VCaP (cell line): Measurements from ENCODE around the gene RNLS.

Experiments
- H3K27ac ChIP-seq: fragments of 450-650 bp; 2 replicates; pipeline ENCODE4 v1.5.1; 2017
- TF ChIP-seq, protein P1 (sequence below): fragments of 450-650 bp; conservative IDR thresholded peaks from 2 replicates; pipeline ENCODE4 v1.5.1; 2017; ENCODE audit warnings: mild to moderate bottlenecking, moderate library complexity

Gene RNLS

DNA sequence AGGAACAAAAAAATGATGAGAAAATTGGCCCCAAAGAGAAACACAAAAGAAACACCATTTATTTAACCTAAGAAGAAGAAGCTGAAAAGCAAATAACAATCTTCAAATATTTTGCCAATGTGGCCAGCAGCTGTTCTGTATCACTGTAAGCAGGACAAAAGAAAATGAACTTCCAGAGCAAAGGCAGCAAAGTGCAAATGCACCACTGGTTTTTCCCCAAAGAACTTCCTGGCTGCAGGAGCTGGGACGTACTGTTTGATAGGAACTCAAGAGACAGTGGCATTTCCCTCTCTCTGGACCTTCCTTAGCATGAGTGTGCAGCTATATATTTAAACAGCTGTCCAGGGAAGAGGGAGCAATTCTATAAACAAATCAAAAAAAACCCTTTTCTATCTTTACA, 60.4 kb downstream of the RNLS start:
- peak overlapping the region; percentile 49; the same call in 1 of the 2 replicates for H3K27ac ChIP-seq
- TF ChIP-seq, protein P1, sequence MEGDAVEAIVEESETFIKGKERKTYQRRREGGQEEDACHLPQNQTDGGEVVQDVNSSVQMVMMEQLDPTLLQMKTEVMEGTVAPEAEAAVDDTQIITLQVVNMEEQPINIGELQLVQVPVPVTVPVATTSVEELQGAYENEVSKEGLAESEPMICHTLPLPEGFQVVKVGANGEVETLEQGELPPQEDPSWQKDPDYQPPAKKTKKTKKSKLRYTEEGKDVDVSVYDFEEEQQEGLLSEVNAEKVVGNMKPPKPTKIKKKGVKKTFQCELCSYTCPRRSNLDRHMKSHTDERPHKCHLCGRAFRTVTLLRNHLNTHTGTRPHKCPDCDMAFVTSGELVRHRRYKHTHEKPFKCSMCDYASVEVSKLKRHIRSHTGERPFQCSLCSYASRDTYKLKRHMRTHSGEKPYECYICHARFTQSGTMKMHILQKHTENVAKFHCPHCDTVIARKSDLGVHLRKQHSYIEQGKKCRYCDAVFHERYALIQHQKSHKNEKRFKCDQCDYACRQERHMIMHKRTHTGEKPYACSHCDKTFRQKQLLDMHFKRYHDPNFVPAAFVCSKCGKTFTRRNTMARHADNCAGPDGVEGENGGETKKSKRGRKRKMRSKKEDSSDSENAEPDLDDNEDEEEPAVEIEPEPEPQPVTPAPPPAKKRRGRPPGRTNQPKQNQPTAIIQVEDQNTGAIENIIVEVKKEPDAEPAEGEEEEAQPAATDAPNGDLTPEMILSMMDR = no peak

DNA sequence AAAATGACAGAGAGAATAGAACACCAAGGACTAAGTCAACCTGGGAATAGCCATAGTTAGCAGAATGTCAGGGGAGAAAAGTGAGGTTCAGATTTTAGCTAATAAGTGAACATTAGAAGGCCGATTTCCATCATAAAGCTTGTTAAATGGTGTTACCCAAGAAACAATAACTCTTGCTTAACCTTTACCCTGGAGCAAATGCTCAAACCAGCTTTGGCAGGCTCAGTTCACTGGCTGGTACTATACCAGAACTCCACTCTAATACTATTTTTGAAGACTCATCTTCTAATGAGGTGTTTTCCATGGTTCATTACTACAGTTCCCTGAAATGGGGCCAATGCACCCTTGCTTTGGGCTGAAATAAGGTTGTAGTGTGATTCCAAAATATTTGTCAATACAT, 61.3 kb downstream of the RNLS start:
- TF ChIP-seq, protein P1 = no peak

DNA sequence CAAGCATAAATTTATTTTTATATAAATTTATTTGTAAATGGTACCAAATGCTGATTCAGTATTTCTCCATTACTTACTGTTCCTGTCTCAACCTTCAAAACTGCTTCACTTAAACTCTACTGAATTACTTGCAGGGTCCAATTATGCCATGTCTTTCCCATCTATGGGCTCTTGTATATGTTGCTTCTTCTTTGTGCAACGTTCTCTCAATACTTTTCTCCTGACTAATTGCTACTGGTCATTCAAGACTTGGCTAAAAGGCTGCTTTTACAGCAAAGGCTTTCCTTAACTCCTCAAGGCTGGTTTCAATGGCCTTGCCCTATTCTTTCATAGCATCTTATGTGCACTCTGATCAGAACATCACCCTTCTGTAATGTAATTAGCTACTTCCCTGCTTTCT, 67.9 kb downstream of the RNLS start:
- TF ChIP-seq, protein P1 = no peak
- H3K27ac ChIP-seq = no peak overlapping the region

More for the DNA sequence above, 61.3 kb downstream of the RNLS start:
- H3K27ac ChIP-seq = no peak overlapping the region

DNA sequence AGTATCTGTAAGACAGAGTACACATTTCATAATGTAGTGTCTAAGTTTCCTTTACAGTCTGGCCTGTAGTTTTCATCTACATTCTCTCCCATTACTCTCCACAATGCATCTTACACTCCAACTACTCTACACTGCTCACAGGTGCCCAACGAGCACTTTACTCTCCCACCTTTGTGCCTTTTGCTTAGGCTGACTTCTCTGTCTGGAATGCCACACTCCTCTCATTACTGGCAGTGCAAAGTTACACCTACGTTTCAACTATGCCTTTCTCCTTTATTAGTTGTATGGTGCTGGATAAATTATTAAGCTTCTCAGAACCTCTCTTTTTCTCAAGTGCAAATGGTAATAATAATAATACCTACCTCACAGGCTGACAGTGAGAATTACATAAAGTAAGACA, 70.5 kb downstream of the RNLS start:
- TF ChIP-seq, protein P1 = no peak
- no peak overlapping the region for H3K27ac ChIP-seq

DNA sequence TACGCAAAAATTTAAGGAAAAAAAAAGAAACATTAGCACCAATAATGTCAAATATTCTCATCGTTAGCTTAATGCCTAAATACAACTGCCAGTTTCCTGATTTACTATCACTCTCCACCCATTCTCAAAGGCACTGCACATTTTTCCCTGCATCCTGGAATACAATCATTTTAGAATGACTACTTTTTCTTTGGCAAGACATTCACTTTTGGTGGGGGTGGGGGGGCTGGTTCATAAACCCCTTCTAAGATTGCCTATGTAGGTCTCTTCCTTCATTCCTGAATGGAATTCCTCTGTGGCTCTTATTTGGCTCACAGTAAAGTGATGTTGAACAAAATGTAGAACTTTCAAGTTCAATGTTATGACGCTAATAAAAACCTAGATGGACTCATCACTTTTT, 74.3 kb downstream of the RNLS start:
- H3K27ac ChIP-seq = no peak overlapping the region
- TF ChIP-seq, protein P1 = no peak

DNA sequence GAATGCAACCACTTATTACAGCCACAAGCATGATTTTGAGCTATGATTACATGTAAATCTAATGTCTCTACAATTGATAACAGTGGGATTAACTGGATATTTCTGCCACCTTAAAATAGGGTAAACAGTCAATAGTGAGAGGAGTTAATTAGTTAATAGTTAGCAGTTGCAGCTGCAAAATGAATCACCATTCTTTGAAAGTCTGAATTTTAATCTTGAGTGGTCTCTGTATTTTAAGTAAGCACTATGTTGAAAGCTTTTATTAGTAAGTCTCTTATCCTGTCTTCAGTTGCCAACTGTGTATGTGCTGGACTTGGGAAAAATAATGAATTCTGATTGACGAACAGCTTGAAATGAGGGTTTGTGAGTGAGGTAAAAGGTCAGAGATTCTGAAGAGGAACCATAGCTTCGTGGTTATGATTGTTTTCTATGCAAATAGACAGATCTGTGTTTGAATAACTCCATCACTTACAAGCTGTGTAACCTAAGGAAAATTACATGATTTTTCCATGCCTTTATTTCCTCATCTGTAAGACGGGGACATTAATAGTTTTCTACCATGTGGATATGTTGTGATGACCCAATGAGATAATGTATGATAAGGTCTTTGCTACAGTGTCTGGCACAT, 75.2 kb downstream of the RNLS start:
- peak overlapping the region; percentile 5; the same call in 1 of the 2 replicates for H3K27ac ChIP-seq
- TF ChIP-seq, protein P1 = no peak

DNA sequence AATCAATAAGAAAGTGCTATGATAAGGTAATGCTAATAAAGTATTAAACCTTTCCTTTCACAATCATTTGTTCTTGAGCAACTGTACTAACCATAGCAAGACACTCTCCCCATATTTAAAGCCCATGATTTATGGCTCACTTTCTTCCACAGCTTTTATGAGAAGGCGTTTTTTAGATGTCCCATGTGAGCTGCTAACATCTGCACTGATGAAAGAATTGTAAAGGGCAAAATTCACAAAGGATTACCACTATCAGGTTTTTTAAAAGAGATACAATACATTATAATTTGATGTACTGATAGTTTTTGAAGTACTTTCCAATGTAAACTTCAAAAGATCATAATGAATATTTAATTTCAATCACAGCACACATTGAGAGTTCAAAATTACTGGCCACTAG, 75.7 kb downstream of the RNLS start:
- TF ChIP-seq, protein P1 = no peak
- peak overlapping the region; percentile 5; the same call in 1 of the 2 replicates for H3K27ac ChIP-seq
